ENCODE results near the gene LYZ.

The LYZ gene

DNA sequence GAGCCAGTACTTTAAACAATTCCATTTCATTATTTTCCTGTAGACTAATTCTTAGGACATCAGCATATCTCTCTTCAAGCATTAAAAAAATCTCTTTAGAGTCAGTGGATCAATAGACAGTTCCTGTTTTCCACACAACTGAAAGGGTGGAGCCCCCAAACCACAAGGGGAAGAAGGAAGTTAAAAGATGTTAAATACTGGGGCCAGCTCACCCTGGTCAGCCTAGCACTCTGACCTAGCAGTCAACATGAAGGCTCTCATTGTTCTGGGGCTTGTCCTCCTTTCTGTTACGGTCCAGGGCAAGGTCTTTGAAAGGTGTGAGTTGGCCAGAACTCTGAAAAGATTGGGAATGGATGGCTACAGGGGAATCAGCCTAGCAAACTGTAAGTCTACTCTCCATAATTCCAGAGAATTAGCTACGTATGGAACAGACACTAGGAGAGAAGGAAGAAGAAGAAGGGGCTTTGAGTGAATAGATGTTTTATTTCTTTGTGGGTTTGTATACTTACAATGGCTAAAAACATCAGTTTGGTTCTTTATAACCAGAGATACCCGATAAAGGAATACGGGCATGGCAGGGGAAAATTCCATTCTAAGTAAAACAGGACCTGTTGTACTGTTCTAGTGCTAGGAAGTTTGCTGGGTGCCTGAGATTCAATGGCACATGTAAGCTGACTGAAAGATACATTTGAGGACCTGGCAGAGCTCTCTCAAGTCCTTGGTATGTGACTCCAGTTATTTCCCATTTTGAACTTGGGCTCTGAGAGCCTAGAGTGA is at the start of gene LYZ:
Gene LYZ (plus strand): TSS at position 220 of the 777 bp plus-strand sequence. CDS start 28 bp downstream, at position 248.
- TF ChIP-seq GATA2 (IDR thresholded peaks at IDR 0.05; ENCODE audit: low read depth, low read length) = no peak
- no peak for TF ChIP-seq GATA3 (IDR thresholded peaks at IDR 0.05; ENCODE audit: low read depth, low read length)

DNA sequence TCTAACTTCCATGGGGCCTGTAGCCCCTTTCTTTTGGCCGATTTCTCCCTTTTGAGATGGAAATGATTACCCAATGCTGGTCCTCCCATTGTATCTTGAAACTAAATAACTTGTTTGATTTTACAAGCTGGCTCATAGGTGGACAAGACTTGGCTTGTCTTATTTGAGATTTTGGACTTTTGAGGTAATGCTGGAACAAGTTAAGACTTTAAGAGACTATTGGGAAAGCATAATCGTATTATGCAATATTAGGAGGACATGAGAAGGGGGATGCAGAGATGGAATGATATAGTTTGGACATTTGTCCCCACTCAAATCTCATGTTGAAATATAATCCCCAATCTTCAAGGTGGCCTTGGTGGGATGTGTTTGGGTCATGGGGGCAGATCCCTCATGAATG is 49.2 kb upstream of the LYZ start:
- no peak for TF ChIP-seq GATA3 (IDR thresholded peaks at IDR 0.05; ENCODE audit: low read depth, low read length)

DNA sequence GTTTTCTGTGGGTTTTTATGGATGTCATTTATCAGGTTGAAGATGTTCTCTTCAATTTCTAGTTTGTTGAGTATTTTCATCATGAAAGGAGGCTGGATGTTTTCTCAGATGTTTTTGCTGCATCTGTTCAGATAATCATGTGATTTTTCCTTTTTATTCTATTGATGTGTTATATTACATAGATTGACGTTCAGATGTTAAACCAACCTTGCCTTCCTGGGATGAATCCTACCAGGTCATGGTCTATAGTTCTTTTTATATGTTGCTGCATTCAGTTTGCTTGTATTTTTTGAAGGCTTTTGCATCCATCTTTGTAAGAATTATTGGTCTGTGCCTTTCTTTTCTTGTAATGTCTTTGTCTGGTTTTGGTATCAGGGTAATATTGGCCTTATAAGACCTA is 43.9 kb upstream of the LYZ start:
- TF ChIP-seq GATA3 (IDR thresholded peaks at IDR 0.05; ENCODE audit: low read depth, low read length) (no peak), GATA2 (IDR thresholded peaks at IDR 0.05; ENCODE audit: low read depth, low read length) (no peak)

DNA sequence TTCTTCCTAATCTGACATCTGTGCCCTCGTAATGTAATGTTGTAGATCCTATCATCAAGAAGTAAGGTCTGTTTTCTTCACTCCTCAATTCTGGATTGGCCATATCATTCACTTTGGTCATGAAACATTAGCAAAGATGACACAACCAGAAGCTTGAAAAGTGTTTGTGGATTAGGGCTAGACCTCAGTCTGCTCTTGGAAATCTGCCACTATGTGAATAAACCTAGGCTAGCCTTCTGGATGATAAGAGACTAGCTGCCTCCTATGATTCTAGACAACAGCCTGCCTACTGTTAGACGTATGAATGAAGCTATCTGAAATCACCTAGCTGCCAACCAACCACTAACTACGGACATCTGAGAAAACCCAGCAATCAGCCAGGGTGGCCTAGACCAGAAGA is 38.7 kb upstream of the LYZ start:
- TF ChIP-seq GATA2 (IDR thresholded peaks at IDR 0.05; ENCODE audit: low read depth, low read length) (no peak), GATA3 (IDR thresholded peaks at IDR 0.05; ENCODE audit: low read depth, low read length) (no peak)

DNA sequence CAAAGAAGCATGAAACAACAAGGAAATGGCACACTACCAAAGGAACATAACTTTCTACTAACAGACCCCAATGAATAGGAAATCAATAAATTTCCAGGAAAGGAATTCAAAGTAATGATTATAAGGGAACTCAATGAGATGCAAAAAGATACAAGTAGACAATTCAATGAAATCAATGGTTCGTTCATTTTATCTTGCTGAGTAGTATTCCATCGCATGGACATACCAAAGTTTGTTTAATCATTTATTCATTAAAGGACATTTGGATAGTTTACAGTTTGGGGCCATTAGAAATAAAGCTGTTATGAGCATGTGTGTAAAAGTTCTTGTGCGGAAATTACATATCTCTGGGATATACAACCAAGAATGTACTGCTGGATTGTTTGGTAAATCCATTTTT is 35.0 kb upstream of the LYZ start:
- TF ChIP-seq GATA3 (IDR thresholded peaks at IDR 0.05; ENCODE audit: low read depth, low read length) (no peak), GATA2 (IDR thresholded peaks at IDR 0.05; ENCODE audit: low read depth, low read length) (no peak)

DNA sequence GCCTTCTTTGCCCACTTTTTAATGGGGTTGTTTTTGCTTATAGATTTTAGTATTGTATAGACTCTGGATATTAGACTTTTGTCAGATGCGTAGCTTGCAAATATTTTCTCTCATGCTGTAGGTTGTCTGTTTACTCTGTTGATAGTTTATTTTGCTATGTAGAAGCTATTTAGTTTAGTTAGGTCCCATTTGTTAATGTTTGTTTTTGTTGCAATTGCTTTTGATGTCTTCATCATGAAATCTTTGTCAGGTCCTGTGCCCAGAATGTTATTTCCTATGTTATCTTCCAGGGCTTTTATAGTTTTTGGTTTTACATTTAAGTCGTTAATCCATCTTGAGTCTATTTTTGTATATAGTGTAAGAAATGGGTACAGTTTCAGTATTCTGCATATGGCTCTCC is 30.0 kb upstream of the LYZ start:
- TF ChIP-seq GATA2 (IDR thresholded peaks at IDR 0.05; ENCODE audit: low read depth, low read length) (no peak), GATA3 (IDR thresholded peaks at IDR 0.05; ENCODE audit: low read depth, low read length) (no peak)

DNA sequence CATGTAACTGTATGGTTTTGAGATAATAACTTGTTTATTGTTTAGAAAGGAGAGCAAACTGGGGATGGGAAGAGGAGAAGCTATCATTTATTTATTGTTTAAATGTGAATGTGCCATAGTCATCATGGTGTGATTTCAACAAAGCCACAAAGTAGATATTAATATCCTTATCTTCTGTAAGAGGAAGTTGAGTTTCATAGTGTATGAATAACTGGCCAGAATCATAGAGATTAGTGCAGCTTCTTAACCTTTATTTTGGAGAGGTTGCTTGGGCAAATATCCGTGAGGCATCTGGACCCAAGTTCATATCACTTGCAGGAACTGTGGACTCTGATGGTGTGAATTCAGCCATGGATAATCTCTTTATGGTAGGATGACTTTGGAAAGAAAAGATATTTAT is 26.8 kb upstream of the LYZ start:
- no peak for TF ChIP-seq GATA3 (IDR thresholded peaks at IDR 0.05; ENCODE audit: low read depth, low read length)
- no peak for TF ChIP-seq GATA2 (IDR thresholded peaks at IDR 0.05; ENCODE audit: low read depth, low read length)

DNA sequence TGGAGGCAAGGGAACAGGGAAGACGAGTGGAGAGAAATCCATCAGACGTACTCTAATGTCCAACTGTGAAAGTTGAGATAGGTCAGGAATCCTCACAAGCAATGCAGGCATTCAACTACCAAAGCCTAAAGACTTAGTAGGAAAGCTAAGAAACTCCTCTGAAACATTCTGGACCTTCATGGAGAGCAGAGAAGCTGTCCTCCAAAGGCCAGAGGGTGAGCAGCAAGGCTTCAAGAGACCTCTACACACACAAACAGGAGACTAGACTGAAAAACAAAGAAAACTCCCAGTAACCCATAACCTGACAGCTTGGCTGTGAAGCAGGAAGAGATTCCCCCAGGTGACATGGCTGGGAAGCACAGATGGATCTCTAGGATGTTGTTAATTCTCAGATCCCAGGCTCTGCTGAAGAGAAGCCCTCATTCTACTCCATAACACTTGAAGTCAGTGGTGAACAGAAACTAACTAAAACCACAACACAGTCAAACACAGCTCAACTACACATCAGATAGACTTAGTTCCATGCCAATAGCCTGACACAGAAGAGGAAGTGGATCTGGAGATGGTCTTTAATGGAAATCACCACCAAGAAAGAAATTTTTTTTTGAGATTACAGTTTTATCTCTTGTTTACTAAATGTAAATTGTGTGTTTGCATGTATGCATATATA is 23.2 kb upstream of the LYZ start:
- no peak for TF ChIP-seq GATA3 (IDR thresholded peaks at IDR 0.05; ENCODE audit: low read depth, low read length)
- TF ChIP-seq GATA2 (IDR thresholded peaks at IDR 0.05; ENCODE audit: low read depth, low read length) = no peak

DNA sequence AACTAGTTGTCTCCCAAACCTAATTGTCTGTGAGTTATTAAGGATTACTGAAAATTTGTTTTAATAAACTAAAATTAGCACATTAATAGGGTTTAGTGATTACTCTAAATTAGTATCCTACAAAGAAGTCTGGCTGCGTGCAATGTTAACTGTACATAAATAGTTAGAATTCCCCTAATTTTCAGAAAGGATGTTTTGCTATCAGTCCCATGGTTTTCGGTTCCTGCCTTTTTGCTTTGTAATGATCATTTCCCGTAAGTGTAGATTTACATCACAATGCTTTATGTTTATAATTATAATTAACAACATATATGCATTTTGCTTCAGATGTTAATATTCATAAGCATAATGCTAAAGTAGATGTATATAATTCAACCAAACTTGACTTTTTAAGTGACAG is 19.8 kb upstream of the LYZ start:
- no peak for TF ChIP-seq GATA2 (IDR thresholded peaks at IDR 0.05; ENCODE audit: low read depth, low read length)
- TF ChIP-seq GATA3 (IDR thresholded peaks at IDR 0.05; ENCODE audit: low read depth, low read length) = no peak

DNA sequence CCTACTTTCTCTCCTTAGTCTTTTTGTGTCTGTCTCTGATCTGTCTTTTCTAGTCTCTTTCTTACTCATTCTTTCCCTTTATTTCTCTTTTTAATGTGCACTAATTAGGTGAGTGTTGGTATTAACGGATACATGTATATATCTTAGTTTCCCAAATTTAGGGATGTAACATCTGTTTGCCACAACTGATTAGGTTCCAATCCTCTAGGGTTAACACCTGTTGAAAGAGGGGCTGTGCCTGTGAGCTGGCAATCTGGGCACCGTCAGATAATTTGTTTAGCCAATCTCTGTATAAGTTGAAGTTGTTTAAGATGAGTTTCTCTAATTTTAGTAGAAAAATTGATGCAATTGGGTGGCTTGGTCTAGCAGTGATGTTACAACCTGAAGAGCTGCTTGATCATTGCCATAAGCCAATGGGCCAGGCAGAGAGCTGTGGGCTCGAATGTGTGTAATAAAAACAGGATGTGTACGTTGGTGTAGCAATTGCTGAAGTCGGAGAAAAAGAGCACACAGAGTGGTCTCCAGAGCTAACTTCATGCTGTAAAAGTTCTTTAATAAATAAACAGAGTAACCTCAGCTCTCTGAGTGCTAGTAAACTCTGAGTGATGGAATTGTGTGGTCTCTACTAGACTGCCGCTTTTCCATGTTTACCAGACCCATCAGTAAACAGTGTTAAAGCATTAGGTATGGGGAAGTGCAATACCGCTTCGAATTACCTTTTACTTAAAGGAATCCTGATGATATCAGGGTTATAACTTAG is 18.3 kb upstream of the LYZ start:
- TF ChIP-seq GATA2 (IDR thresholded peaks at IDR 0.05; ENCODE audit: low read depth, low read length) (no peak), GATA3 (IDR thresholded peaks at IDR 0.05; ENCODE audit: low read depth, low read length) (no peak)

DNA sequence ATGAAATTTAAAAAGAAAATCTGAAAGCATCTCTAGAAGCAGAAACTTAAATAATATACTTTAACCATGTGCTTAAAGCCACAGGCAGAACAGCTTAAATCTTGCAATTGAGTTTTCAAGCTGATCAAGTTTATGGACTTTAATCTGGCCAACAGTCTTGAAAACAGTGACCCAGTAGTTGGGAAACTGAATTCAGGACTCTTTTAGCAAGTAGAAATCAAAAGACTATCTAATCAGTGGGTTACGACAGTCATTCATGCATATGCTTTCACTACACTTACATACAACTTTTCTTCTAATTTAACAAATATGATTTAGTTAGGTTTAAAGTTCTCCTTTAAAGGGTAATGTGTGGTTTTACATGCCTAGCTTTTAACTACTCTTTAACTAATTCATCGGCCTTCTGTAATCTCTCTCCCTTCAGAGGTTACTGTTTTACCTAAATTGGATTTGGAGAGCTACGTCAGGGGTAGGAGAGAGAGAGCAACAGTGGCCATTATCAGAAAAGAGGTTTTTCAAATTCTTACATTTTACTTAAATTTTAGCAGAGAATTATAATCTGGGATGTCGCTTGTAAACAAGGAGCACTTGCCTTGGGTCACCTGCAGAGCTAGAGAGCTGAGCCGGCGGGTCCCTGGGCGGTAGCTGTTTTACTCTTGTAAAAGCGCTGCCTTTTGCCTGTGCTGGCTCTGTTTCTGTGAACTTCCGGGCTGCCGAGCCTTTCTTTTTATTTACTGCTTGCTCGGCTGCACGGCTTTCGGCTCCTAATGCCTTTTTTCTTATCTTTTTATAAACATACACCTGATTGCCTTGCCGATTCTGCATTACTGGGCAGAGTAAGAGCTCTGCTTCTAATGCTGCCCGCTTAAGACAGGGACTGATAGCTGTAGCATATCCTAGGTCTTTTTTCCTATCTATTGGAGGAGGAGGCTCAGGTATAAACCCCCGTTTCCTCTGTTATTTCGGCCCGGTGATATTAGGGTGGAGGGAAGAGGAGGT is 17.4 kb upstream of the LYZ start:
- TF ChIP-seq GATA2 (IDR thresholded peaks at IDR 0.05; ENCODE audit: low read depth, low read length) (no peak), GATA3 (IDR thresholded peaks at IDR 0.05; ENCODE audit: low read depth, low read length) (no peak)

DNA sequence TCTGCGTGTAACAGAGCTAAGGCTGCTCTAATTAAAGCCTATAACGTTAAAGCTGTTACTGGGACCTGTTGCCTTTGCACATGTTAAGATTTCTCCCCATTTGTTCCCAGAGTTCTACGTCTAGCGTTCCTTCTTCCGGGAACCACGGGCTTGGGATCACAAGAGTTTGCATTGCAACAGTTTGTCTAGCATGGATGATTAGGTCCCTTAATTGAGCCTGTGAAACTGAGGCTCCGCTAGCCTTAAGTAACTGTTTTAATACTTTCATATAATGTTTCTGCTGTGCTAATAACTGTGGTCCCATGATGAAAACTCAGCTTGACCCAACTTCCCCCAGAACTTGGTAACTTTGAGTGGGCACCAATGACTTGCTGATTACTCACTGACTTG is 16.7 kb upstream of the LYZ start:
- TF ChIP-seq GATA2 (IDR thresholded peaks at IDR 0.05; ENCODE audit: low read depth, low read length) (no peak), GATA3 (IDR thresholded peaks at IDR 0.05; ENCODE audit: low read depth, low read length) (no peak)

DNA sequence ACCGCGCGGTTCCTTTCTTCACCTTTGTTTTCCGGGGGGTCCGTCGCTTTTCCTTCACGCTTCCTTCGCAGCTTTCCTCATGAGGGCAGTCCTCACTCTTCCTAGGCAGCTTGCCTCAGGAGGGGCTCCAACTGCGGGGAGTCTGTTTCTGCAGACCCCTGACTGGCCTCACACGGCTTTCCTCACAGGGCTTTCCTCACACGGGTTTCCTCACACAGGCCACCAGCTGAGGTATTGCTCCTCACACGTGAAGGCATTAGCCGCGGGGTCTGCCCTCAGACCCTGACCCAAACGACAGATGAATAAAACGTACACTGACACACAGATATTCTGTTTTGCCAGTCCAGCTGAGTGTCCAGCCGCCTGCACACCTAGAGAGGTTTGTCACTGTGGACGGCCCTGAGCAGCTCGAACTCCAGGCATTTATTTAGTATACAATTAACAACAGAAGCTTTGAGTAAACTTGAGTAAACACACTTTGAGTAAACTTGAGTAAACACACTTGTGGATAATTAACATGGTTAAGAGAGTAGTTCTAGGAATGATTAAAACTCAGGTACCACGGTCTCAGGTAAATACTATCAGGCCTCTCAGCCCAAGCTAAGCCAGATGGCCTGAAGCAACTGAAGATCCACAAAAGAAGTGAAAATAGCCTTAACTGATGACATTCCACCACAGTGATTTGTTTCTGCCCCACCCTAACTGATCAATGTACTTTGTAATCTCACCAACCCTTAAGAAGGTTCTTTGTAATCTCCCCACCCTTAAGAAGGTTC is 16.1 kb upstream of the LYZ start:
- TF ChIP-seq GATA2 (IDR thresholded peaks at IDR 0.05; ENCODE audit: low read depth, low read length) (no peak), GATA3 (IDR thresholded peaks at IDR 0.05; ENCODE audit: low read depth, low read length) (no peak)

All from SH-SY5Y (cell line).